Vagina (tissue), 2 donors: ENCODE data around the gene SLC2A4RG. TPM values are rescaled to one million over a fixed set of nuclear protein-coding genes. Genes with fewer than 3 reads are reported as not detected.

Experiments
- DNase-seq, 2 donors: peaks; one replicate each; pipeline ENCODE4 v3.0.0-alpha.2; 2017; ENCODE audit errors: extremely low spot score in 2 of 2
- H3K27ac ChIP-seq: fragments of 200-600 bp; sonication (generic); one replicate; pipeline ENCODE4 v1.5.1; 2019
- H3K27me3 ChIP-seq: fragments of 200-600 bp; sonication (generic); one replicate; pipeline ENCODE4 v1.5.1; 2019
- H3K36me3 ChIP-seq, 2 donors: fragments of 200-600 bp; sonication (generic); one replicate each; pipeline ENCODE4 v1.5.1; 2017 to 2019
- H3K4me1 ChIP-seq: fragments of 200-600 bp; sonication (generic); one replicate; pipeline ENCODE4 v1.5.1; 2019
- H3K4me3 ChIP-seq, 2 donors: fragments of 200-600 bp; sonication (generic); 1 replicate in 1 of 2; 2 replicates in 1 of 2; pipeline ENCODE4 v1.5.1; 2016 to 2019
- H3K9me3 ChIP-seq: fragments of 200-600 bp; sonication (generic); one replicate; pipeline ENCODE4 v1.5.1; 2019
- POLR2A ChIP-seq, 2 donors: fragments of 450-650 bp; IDR thresholded peaks; one replicate each; pipeline ENCODE4 v1.6.1; 2017; ENCODE audit warnings: antibody characterized with exemption in 2 of 2, mild to moderate bottlenecking in 2 of 2, moderate library complexity in 2 of 2
- POLR2AphosphoS5 ChIP-seq, 2 donors: sonication (generic); formaldehyde crosslinking; IDR thresholded peaks; one replicate each; pipeline ENCODE4 v1.9.0; 2017; ENCODE audit warnings: antibody characterized with exemption in 2 of 2, mild to moderate bottlenecking in 2 of 2, low read depth in 1 of 2; ENCODE audit not compliant: insufficient read depth in 1 of 2
- intact Hi-C: fragments of 100-400 bp; cut with DNase I; formaldehyde crosslinking; loops from one replicate; pipeline ENCODE4 v1.15.1; 2023
- total RNA-seq: library from RNA; depleted of rRNA; stranded (reverse); fragments of >200 nt; gene quantifications from one replicate; pipeline ENCODE4 v1.2.3, GENCODE V29; 2016
- TF ChIP-seq, protein P1 (sequence below), 3 experiments: fragments of 450-650 bp in 2 of 3; fragments of 200-600 bp in 1 of 3; sonication (generic) in 1 of 3; IDR thresholded peaks; one replicate each; pipeline ENCODE4 v1.5.1; 2017 to 2019; ENCODE audit warnings: antibody characterized with exemption in 3 of 3, mild to moderate bottlenecking in 2 of 3, moderate library complexity in 2 of 3

Gene SLC2A4RG
- total RNA-seq, 1 donor from 2014 or later: 33.1 TPM

DNA sequence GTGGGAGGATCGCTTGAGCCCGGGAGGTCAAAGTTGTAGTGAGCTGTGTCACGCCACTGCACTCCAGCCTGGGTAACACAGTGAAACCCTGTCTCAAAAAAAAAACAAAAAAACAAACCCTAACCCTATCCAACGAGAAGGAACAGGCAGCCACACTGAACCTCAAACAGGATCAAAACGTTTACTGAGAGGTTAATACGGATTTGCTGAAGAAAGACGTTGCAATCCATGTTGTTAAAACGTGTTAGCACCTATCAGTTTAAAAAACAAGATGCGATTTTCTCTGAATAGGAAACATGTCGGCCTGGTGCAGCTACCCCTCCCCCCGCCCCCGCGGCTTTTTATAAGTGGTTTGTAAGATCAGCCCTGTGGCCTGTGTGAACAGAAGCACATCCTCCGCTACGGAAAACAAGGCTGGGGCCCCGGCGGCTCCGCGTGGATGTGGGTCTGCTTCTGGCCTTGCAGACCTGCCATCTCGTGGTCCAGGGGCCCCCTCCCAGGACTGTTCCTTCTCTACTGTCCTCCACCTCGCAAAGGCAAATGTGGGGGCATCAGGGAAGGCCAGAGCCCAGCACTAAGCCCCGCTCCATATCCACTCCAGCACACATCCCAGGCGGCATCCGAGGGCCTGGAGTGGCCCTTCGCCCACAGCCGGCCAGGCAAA lies 11.4 kb downstream of the SLC2A4RG start:
- H3K27me3 ChIP-seq: no peaks in the 10 kb centered on the region
- no peaks in the 10 kb centered on the region for H3K36me3 ChIP-seq
- no peak overlapping the region for H3K4me3 ChIP-seq
- no peaks in the 10 kb centered on the region for H3K4me1 ChIP-seq
- H3K27ac ChIP-seq: no peak overlapping the region
- H3K9me3 ChIP-seq: no peaks in the 10 kb centered on the region
- TF ChIP-seq POLR2AphosphoS5 (IDR thresholded peaks at IDR 0.05; ENCODE audit: insufficient read depth in 1 of 2, low read depth in 1 of 2): peak in 1 of 2 donors; percentile 12
- TF ChIP-seq POLR2A (IDR thresholded peaks at IDR 0.05): no peak
- intact Hi-C loops: no loop called here
- DNase-seq: no peak

DNA sequence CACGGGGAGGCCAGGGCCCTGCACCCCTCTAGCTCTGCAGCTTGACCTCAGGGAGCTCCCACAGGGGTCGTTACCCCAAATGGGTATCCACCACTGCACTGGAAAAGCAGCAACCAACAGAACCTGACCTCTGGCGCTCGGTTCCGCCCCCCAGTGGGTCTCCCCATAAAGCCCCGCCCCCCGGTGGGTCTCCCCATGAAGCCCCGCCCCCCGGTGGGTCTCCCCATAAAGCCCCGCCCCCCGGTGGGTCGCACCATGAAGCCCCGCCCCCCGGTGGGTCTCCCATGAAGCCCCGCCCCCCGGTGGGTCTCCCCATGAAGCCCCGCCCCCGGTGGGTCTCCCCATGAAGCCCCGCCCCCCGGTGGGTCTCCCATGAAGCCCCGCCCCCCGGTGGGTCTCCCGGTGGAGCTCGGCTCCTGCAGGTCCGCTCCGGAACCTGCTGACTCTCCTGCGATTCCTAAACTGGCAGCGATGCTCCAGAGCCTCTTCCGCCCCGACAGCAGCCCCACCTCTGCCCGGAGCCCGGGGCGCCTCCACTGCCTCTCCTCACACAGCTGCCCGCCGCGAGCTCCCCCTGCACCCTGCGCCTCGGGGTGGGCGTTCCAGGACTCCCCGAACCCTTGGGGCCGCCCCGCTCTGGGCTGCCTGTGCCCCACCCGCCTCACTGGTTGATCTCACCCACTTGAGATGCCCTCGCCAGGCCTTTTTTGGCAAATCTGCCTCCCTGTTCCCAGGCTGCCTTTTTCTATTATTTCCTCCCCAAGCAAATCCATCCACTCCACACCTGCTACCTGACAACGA lies 12.1 kb downstream of the SLC2A4RG start:
- no peaks in the 10 kb centered on the region for H3K27me3 ChIP-seq
- H3K4me1 ChIP-seq: no peaks in the 10 kb centered on the region
- no peak overlapping the region for H3K27ac ChIP-seq
- H3K36me3 ChIP-seq: no peaks in the 10 kb centered on the region
- TF ChIP-seq POLR2AphosphoS5 (IDR thresholded peaks at IDR 0.05; ENCODE audit: insufficient read depth in 1 of 2, low read depth in 1 of 2): no peak
- no peak for TF ChIP-seq POLR2A (IDR thresholded peaks at IDR 0.05)
- TF ChIP-seq, protein P1, sequence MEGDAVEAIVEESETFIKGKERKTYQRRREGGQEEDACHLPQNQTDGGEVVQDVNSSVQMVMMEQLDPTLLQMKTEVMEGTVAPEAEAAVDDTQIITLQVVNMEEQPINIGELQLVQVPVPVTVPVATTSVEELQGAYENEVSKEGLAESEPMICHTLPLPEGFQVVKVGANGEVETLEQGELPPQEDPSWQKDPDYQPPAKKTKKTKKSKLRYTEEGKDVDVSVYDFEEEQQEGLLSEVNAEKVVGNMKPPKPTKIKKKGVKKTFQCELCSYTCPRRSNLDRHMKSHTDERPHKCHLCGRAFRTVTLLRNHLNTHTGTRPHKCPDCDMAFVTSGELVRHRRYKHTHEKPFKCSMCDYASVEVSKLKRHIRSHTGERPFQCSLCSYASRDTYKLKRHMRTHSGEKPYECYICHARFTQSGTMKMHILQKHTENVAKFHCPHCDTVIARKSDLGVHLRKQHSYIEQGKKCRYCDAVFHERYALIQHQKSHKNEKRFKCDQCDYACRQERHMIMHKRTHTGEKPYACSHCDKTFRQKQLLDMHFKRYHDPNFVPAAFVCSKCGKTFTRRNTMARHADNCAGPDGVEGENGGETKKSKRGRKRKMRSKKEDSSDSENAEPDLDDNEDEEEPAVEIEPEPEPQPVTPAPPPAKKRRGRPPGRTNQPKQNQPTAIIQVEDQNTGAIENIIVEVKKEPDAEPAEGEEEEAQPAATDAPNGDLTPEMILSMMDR (IDR thresholded peaks at IDR 0.05): no peak
- H3K9me3 ChIP-seq: no peaks in the 10 kb centered on the region
- DNase-seq: no peak
- H3K4me3 ChIP-seq: no peak overlapping the region
- intact Hi-C loops: no loop called here

DNA sequence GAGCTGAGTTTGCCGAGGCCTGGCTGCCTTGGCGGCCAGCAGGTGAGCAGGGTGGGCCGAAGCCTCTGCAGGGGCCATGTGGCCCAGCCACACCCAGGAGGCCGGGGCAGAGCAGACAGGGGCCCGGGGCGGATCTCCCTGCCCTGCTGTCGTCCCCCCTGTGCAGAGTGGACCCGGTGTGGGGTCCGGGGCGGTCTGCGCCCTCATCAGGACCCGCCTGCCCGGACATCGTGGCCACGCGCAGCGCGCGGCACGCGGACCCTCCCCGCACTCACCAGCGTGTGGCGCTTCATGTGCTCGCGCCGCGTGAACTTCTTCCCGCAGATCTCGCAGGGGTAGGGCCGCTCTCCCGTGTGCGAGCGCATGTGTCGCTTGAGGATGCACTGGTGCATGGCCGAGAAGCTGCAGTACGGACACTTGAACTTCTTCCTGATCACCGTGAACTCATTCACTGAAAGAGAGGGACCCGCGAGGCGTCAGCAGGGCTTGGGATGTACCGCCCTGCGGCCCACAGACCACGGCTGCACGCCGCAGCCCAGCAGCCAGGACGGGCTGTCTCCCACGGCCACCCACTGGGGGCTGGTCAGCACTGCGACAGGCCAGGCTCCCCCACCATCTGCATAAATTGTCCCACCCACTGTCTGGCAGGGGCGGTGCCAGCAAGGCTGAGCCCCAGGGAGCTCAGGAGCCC lies 13.0 kb downstream of the SLC2A4RG start:
- intact Hi-C loops: no loop called here
- TF ChIP-seq POLR2A (IDR thresholded peaks at IDR 0.05) (no peak), POLR2AphosphoS5 (IDR thresholded peaks at IDR 0.05; ENCODE audit: insufficient read depth in 1 of 2, low read depth in 1 of 2) (no peak)
- TF ChIP-seq, protein P1 (IDR thresholded peaks at IDR 0.05): no peak
- Histone ChIP-seq H3K27ac (no peak overlapping the region), H3K27me3 (no peaks in the 10 kb centered on the region), H3K36me3 (no peaks in the 10 kb centered on the region), H3K9me3 (no peaks in the 10 kb centered on the region), H3K4me1 (no peaks in the 10 kb centered on the region), H3K4me3 (no peak overlapping the region)
- DNase-seq: no peak

DNA sequence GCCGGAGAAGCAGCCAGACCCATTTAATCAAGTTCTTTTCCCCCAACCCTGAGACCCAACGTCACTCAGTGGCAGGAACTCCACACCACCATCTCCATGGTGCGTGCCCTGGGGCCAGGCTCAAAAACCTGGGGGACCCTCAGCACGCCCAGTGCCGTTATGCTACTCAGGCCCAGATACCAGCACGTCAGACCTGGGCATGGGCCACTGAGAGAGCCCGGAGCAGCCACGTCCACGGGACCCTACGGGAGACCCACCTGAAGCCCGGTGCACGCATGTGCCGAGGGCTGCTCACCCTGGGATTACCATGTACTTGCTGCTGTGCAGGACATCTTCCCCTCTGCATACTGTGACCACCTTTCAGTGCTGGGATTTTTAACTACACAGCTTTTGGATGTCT lies 13.8 kb downstream of the SLC2A4RG start:
- TF ChIP-seq, protein P1 (IDR thresholded peaks at IDR 0.05): no peak
- no peak for TF ChIP-seq POLR2AphosphoS5 (IDR thresholded peaks at IDR 0.05; ENCODE audit: insufficient read depth in 1 of 2, low read depth in 1 of 2)
- no peak for TF ChIP-seq POLR2A (IDR thresholded peaks at IDR 0.05)
- H3K4me1 ChIP-seq: no peaks in the 10 kb centered on the region

DNA sequence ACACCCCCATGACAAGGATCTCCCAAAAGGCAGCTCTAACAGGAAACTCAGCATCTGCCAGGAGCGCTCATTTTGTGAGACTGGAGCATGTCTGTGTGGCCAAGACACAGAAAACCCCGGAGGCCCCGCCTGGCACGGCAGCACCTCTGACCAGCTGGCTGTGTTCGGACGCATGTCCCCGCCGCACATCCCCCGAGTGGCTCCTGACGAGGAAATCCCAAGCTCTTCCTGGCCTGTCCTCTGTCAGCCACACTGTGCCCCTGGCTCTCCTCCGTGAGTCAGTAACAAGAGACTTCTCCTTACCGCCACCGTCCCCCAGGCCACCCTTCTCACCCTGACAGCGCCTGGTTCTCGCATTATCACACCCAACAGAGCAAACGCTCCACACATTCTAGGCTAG lies 14.4 kb downstream of the SLC2A4RG start:
- H3K4me3 ChIP-seq: no peak overlapping the region
- TF ChIP-seq, protein P1 (IDR thresholded peaks at IDR 0.05): no peak
- TF ChIP-seq POLR2AphosphoS5 (IDR thresholded peaks at IDR 0.05; ENCODE audit: insufficient read depth in 1 of 2, low read depth in 1 of 2) (no peak), POLR2A (IDR thresholded peaks at IDR 0.05) (no peak)
- intact Hi-C loops: no loop called here
- H3K27ac ChIP-seq: no peak overlapping the region
- H3K36me3 ChIP-seq: no peaks in the 10 kb centered on the region
- no peak for DNase-seq
- no peaks in the 10 kb centered on the region for H3K9me3 ChIP-seq
- H3K27me3 ChIP-seq: no peaks in the 10 kb centered on the region
- no peaks in the 10 kb centered on the region for H3K4me1 ChIP-seq

More for the DNA sequence above, 13.8 kb downstream of the SLC2A4RG start:
- no peaks in the 10 kb centered on the region for H3K9me3 ChIP-seq
- no peaks in the 10 kb centered on the region for H3K27me3 ChIP-seq
- H3K36me3 ChIP-seq: no peaks in the 10 kb centered on the region
- no peak overlapping the region for H3K4me3 ChIP-seq
- intact Hi-C loops: no loop called here
- no peak overlapping the region for H3K27ac ChIP-seq
- no peak for DNase-seq
